NCI-H1694 (cell line): ENCODE measurements around the gene C19orf47.

ENCODE experiments used
- DNase-seq: peaks from one replicate; lab custom pipeline; 2025; lab: John Stamatoyannopoulos, UW

C19orf47 gene

DNA sequence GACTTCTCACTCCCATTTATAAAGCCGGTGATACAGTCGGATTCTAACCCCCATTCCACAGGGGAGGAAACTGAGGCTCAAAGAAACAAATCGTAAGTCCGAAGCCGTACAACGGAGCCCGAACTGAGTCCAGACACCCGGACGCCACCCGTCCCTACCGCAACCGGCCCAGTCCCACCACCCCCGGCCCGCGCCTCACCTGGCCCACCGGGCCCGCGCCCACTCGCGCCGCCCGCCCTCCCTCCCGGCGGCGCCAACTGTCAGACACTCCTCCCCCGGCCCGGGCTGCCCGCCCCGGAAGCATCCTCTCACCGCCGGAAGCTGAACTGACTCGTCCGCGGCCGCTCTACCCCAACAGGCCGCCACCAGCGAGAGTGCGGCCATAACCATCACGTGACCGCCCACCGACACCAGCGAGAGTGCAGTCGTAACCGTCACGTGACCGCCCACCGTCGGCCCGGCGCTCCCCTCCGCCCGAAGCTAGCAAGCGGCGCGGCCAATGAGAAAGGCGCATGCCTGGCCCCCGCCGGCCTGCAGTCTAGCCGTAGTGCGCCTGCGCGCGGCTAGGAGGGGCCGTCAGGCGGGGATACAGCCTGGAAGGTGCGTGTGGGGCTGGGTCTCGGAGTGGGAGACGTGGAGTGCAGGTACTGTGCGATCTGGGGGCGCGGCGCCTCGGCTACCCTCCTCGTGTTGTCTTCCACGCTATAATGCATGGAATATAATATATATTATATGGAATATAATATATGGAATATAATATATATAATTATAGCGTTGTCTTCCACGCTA is at the start of gene C19orf47, which contains the start of gene PLD3:
C19orf47 (minus strand) TSS at position 273 of the 789 bp plus-strand sequence. CDS start 6,540 bp downstream, outside the sequence.
PLD3 (plus strand) TSS at position 571 of the 789 bp plus-strand sequence. CDS start 17,789 bp downstream, outside the sequence.
- DNase-seq, result peak; percentile 98

GRCh38 chr19:40397568-40397906 is 49.3 kb upstream of the C19orf47 start:
- DNase-seq, result no peak

GRCh38 chr19:40396886-40397567 is 48.8 kb upstream of the C19orf47 start:
- DNase-seq, result no peak

- DNase-seq, result no peak
Observed at GRCh38 chr19:40395956-40396355, 47.8 kb upstream of the C19orf47 start.

- DNase-seq, result no peak
Observed at GRCh38 chr19:40394816-40395210, 46.6 kb upstream of the C19orf47 start.

- DNase-seq, result no peak
Observed at GRCh38 chr19:40393894-40394815, 46.0 kb upstream of the C19orf47 start.

GRCh38 chr19:40392894-40393517 is 44.8 kb upstream of the C19orf47 start:
- DNase-seq, result no peak

GRCh38 chr19:40392123-40392522 is 43.9 kb upstream of the C19orf47 start:
- DNase-seq, result no peak

GRCh38 chr19:40390084-40390742 is 42.0 kb upstream of the C19orf47 start, which contains the start of gene HIPK4:
Gene HIPK4 (minus strand): TSS chr19:40390181. CDS start chr19:40389902, 279 bp downstream.
- no peak for DNase-seq

DNA sequence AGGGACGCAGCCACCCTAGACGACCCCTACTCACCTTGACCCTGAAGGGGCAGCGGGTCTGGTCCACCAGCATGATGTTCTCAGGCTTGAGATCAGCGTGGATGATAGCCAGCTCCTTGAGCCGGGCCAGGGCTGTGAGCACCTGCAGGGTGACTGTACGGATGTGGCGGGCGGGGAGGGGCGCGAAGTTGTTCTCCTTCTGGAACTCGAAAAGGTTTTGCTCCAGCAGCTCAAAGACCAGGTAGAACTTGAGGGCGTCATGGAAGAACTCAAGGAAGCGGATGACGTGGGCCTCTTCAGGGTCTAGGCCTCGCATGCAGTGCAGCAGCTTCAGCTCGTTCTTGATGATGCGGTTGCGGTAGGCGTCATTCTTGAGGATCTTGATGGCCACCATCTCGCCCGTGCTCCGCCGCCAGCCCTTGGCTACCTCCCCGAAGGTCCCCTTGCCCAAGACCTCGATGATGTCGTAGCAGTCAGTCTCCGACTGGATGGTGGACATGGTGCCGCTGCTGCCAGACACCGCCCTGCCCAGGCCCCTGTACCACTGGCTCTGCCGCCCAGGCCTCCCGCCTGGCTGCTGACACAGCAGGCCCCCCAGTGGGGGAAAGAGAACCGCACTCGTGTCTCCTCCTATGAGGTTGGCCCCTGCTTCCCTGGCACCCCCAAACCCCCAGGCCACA is 41.3 kb upstream of the C19orf47 start:
- no peak for DNase-seq

DNA sequence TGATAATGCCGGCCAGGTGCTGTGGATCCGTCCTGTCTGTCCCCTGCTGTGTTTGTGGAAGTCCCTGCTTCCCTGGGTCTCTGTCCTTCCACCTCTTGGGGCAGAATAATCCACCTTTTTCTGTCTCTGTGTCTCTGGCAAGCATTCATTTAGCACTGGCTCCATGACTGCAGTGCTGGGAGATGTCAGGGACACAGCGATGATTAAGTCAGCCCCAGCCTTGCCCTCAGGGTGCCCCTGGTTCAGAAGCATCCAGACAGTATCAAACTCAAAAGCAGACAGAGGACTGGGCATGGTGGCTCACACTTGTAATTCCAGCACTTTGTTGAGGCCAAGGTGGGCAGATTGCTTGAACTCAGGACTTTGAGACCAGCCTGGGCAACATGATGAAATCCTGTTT is 40.3 kb upstream of the C19orf47 start:
- DNase-seq, result no peak

- no peak for DNase-seq
Observed at GRCh38 chr19:40387155-40387554, 39.0 kb upstream of the C19orf47 start.

GRCh38 chr19:40383668-40384248 is 35.6 kb upstream of the C19orf47 start:
- no peak for DNase-seq

DNA sequence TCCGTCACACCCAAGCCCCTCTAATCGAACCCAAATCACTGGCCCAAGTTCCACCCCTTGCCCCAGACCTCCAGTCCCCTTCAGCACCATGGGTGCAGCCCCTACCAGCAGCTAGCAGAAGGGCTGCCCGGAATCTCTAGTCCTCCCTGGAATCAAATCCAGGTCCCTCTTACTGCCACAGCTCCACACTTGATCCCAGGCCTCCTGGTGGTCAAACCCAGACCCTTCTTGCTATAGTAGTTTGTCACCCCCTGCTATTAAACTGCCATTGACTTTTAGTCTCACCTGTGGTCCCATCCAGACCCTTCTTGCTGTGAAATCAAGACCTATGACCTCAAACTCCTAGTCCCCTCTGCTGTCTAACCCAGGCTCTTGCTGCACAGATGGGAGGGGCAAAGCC is 33.1 kb upstream of the C19orf47 start:
- no peak for DNase-seq

- no peak for DNase-seq
Observed at GRCh38 chr19:40380199-40381037, 32.2 kb upstream of the C19orf47 start.

- no peak for DNase-seq
Observed at GRCh38 chr19:40379446-40380198, 31.4 kb upstream of the C19orf47 start.

DNA sequence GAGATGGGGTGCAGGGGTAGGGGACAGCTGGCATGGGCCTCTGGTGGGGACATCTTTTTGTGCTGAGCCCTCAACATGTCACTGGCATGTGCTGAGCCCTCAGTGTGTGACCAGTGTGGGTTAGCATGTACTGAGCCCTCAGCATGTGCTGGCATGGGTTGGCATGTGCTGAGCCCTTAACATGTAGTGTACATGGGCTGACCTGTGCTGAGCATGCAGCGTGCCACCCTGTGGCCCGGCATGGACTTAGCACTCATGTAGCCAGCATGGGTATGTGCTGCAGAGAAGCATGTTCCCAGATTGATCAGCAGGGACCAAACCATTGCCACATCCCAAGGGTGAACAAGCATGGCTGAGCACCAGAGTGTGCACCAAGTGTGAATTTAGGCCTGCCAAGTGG is 30.3 kb upstream of the C19orf47 start:
- no peak for DNase-seq

GRCh38 chr19:40377876-40378385 is 29.7 kb upstream of the C19orf47 start:
- no peak for DNase-seq
